RWPE2 (cell line): Measurements from ENCODE around the gene USP2.

Experiments
- ATAC-seq: fragments of 200-7000 bp; cut with Tn5 transposase; 3 replicates; pipeline ENCODE4 v1.9.1; 2021; ENCODE audit warnings: low read depth
- DNase-seq: peaks from one replicate; pipeline ENCODE4 v3.0.0-alpha.2; 2020; ENCODE audit warnings: low spot score
- H3K27ac ChIP-seq: fragments of 450-650 bp; 2 replicates; pipeline ENCODE4 v1.5.1; 2017; ENCODE audit warnings: mild to moderate bottlenecking; ENCODE audit not compliant: poor library complexity, severe bottlenecking
- H3K27me3 ChIP-seq: fragments of 250-450 bp; sonication (Bioruptor Pico); 2 replicates; pipeline ENCODE4 v1.5.1; 2021; ENCODE audit warnings: mild to moderate bottlenecking, moderate library complexity; ENCODE audit not compliant: insufficient read depth, poor library complexity, severe bottlenecking
- H3K36me3 ChIP-seq: fragments of 250-450 bp; sonication (Bioruptor Pico); 2 replicates; pipeline ENCODE4 v1.5.1; 2020; ENCODE audit warnings: low read depth, mild to moderate bottlenecking, moderate library complexity
- H3K4me1 ChIP-seq: fragments of 250-450 bp; sonication (Bioruptor Pico); 2 replicates; pipeline ENCODE4 v1.5.1; 2021; ENCODE audit warnings: mild to moderate bottlenecking, moderate library complexity; ENCODE audit not compliant: insufficient read depth, poor library complexity, severe bottlenecking
- H3K4me3 ChIP-seq: fragments of 250-450 bp; sonication (Bioruptor Pico); 2 replicates; pipeline ENCODE4 v1.5.1; 2021; ENCODE audit warnings: mild to moderate bottlenecking, moderate library complexity; ENCODE audit not compliant: severe bottlenecking
- H3K9me3 ChIP-seq: fragments of 250-450 bp; sonication (Bioruptor Pico); 2 replicates; pipeline ENCODE4 v1.5.1; 2021; ENCODE audit warnings: mild to moderate bottlenecking, moderate library complexity; ENCODE audit not compliant: severe bottlenecking
- TF ChIP-seq, protein P1 (sequence below): fragments of 450-650 bp; IDR thresholded peaks from one replicate; pipeline ENCODE4 v1.5.1; 2017; ENCODE audit warnings: mild to moderate bottlenecking, moderate library complexity; ENCODE audit not compliant: poor library complexity, severe bottlenecking

The USP2 gene

DNA sequence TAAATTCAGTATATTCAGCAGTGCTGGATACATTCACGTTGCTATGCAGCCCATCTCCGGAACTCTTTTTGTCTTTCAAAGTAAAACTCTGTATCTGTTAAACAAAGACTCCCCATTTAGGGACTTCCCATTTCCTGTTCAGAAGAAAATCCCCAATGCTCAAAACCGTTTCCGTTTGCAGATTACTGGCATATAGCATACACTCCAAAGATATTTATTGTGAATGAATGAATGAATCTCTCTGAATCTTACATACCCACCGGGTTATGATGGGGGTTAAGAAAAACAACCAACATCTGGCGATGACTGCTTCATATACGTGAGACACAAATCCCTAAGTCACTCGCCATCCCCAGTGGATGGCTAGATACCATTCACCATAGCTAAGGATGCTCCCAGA is 39.9 kb upstream of the USP2 start:
- Histone ChIP-seq H3K36me3 (no peaks in the 10 kb centered on the region), H3K9me3 (no peaks in the 10 kb centered on the region), H3K4me1 (no peaks in the 10 kb centered on the region), H3K4me3 (no peak overlapping the region), H3K27ac (no peak overlapping the region), H3K27me3 (peaks cover 31% of the 10 kb centered on the region)
- ATAC-seq (no peak), DNase-seq (no peak)
- TF ChIP-seq, protein P1, sequence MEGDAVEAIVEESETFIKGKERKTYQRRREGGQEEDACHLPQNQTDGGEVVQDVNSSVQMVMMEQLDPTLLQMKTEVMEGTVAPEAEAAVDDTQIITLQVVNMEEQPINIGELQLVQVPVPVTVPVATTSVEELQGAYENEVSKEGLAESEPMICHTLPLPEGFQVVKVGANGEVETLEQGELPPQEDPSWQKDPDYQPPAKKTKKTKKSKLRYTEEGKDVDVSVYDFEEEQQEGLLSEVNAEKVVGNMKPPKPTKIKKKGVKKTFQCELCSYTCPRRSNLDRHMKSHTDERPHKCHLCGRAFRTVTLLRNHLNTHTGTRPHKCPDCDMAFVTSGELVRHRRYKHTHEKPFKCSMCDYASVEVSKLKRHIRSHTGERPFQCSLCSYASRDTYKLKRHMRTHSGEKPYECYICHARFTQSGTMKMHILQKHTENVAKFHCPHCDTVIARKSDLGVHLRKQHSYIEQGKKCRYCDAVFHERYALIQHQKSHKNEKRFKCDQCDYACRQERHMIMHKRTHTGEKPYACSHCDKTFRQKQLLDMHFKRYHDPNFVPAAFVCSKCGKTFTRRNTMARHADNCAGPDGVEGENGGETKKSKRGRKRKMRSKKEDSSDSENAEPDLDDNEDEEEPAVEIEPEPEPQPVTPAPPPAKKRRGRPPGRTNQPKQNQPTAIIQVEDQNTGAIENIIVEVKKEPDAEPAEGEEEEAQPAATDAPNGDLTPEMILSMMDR = no peak

DNA sequence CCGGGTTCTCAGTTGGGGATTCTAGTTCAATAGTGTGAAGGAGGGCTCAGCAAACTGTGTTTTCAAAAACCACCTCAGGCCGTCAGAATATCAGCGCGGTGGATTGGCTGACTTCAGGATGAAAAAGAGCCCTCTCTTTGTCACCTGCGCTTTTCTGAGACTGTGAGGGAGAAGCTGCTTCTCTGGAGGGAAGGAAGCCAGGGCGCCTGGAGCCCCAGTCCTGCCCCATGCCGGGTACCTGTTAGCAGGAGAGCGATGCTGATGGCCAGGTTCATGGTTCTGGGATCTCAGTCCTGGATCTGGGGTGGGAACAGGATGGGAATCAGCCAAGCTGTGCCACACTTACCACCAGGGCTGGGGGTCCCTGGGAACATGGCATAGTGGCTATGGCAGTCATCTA is 39.1 kb upstream of the USP2 start:
- ATAC-seq (no peak), DNase-seq (no peak)
- Histone ChIP-seq H3K27ac (no peak overlapping the region), H3K4me3 (no peak overlapping the region), H3K36me3 (no peaks in the 10 kb centered on the region), H3K4me1 (no peaks in the 10 kb centered on the region), H3K9me3 (no peaks in the 10 kb centered on the region), H3K27me3 (peaks cover 31% of the 10 kb centered on the region)
- TF ChIP-seq, protein P1 = no peak

DNA sequence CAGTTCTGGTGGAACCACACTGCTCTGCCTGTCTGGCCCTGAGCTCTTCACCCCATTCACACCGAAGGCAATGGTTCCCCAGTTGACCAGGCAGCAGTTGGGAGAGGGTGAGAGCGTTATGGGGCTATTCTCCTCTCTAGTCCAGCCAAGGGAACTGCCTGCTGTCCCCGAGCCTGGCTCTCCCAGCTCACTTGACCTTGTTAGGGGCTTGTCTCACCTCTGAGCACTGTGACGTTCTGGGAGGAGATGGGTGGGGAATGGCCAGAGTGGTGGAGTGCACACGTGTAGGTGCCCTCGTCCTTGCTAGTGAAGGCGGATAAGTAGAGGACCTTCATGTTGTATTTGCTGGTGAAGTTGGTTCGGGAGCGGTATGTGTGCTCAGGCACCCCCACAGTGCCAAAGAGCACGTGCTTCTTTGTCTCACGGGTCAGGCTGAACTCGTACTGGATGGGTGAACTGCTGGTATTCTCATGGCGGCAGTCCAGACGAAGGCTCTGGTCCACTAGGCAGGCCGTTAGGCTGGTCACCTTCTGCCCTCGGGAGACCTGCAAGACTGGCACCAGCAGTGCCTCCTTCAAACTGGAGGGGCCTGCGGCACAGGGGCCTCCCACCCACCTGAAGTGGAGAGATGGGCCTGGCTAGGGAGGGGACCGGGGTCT is 38.5 kb upstream of the USP2 start:
- DNase-seq = no peak
- Histone ChIP-seq H3K27ac (no peak overlapping the region), H3K4me3 (no peak overlapping the region), H3K36me3 (no peaks in the 10 kb centered on the region), H3K27me3 (peaks cover 31% of the 10 kb centered on the region), H3K9me3 (no peaks in the 10 kb centered on the region), H3K4me1 (no peaks in the 10 kb centered on the region)
- ATAC-seq = no peak
- TF ChIP-seq, protein P1 = no peak

DNA sequence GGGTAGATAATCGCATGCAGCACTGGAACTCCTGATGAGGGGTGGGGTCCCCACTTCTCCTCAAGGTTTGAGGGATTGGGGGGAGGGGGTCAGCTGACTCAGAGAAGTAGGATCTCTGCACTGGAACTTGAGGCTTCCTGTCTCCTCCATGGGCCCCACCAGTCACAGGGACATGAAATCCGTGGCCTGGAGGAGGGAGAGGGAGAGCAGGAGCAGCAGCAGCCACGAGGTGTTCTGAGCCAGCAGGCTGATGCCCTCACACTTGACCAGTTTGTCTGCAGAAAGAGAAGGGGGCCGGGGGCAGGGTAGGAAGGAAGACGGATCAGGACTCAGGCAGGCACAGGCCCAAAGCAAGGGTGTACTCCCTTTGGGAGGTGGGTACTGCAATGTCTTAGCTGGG is 37.8 kb upstream of the USP2 start:
- no peak overlapping the region for H3K27ac ChIP-seq
- ATAC-seq = no peak
- TF ChIP-seq, protein P1 = no peak
- DNase-seq = no peak
- H3K4me3 ChIP-seq = no peak overlapping the region
- H3K9me3 ChIP-seq = no peaks in the 10 kb centered on the region
- H3K4me1 ChIP-seq = no peaks in the 10 kb centered on the region
- peaks cover 31% of the 10 kb centered on the region for H3K27me3 ChIP-seq
- no peaks in the 10 kb centered on the region for H3K36me3 ChIP-seq

DNA sequence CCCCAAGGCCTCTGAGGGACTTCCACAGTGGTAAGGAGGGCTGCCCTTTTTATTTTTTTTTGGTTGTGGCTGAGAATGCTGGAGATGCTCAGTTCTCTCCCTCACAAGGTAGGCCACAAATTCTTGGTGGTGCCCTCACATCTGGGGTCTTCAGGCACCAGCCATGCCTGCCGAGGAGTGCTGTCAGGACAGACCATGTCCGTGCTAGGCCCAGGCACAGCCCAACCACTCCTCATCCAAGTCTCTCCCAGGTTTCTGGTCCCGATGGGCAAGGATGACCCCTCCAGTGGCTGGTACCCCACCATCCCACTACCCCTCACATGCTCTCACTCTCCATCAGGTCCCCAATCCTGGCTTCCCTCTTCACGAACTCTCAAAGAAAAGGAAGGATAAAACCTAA is 37.3 kb upstream of the USP2 start:
- Histone ChIP-seq H3K4me3 (no peak overlapping the region), H3K9me3 (no peaks in the 10 kb centered on the region), H3K36me3 (no peaks in the 10 kb centered on the region), H3K4me1 (no peaks in the 10 kb centered on the region), H3K27me3 (peaks cover 30% of the 10 kb centered on the region), H3K27ac (no peak overlapping the region)
- DNase-seq = no peak
- no peak for ATAC-seq
- TF ChIP-seq, protein P1 = no peak
